K562 (cell line): ENCODE data around the gene SLC25A45. TPM values are rescaled to one million over a fixed set of nuclear protein-coding genes. Genes with fewer than 3 reads are reported as not detected.

Source experiments
- CBX1 ChIP-seq: sonication (generic); IDR thresholded peaks from 2 replicates; pipeline ENCODE4 v1.6.1; 2016; ENCODE audit warnings: antibody characterized with exemption, low read depth, mild to moderate bottlenecking
- CHD7 ChIP-seq: fragments of 200-600 bp; sonication (generic); IDR thresholded peaks from one replicate; pipeline ENCODE4 v1.6.1; 2012; ENCODE audit warnings: mild to moderate bottlenecking, low read depth, low read length, inconsistent platforms
- DEAF1 ChIP-seq: fragments of 450-650 bp; formaldehyde crosslinking; IDR thresholded peaks from 2 replicates; pipeline ENCODE4 v1.4.0; 2020; ENCODE audit warnings: mild to moderate bottlenecking, moderate library complexity
- E2F3 ChIP-seq: fragments of 250-450 bp; sonication (Bioruptor Pico); IDR thresholded peaks from 2 replicates; pipeline ENCODE4 v1.4.0; 2020; ENCODE audit warnings: mild to moderate bottlenecking
- EP400 ChIP-seq: fragments of 450-650 bp; IDR thresholded peaks from 2 replicates; pipeline ENCODE4 v1.6.1; 2017; ENCODE audit warnings: antibody characterized with exemption, mild to moderate bottlenecking, moderate library complexity
- FIP1L1 ChIP-seq: fragments of 200-400 bp; formaldehyde crosslinking; IDR thresholded peaks from 2 replicates; pipeline ENCODE4 v1.6.1; 2018; ENCODE audit warnings: mild to moderate bottlenecking, low read depth, low read length; ENCODE audit not compliant: poor library complexity, severe bottlenecking
- KDM2B ChIP-seq: fragments of 250-450 bp; sonication (Bioruptor Pico); IDR thresholded peaks from 2 replicates; pipeline ENCODE4 v1.8.0; 2021; ENCODE audit warnings: mild to moderate bottlenecking, moderate library complexity
- OTX1 ChIP-seq: fragments of 450-650 bp; formaldehyde crosslinking; IDR thresholded peaks from 2 replicates; pipeline ENCODE4 v1.4.0; 2022; ENCODE audit warnings: mild to moderate bottlenecking
- PHF21A ChIP-seq: fragments of 450-650 bp; IDR thresholded peaks from 2 replicates; pipeline ENCODE4 v1.6.1; 2017; ENCODE audit warnings: low read depth, borderline replicate concordance
- SP1 ChIP-seq: sonication (generic); formaldehyde crosslinking; IDR thresholded peaks from 2 replicates; pipeline ENCODE4 v1.8.1; 2022; ENCODE audit warnings: mild to moderate bottlenecking, missing genetic modification reagents
- USF1 ChIP-seq: sonication (generic); formaldehyde crosslinking; IDR thresholded peaks from 2 replicates; pipeline ENCODE4 v1.9.0; 2022; ENCODE audit warnings: mild to moderate bottlenecking, missing genetic modification reagents
- ZFX ChIP-seq: sonication (generic); formaldehyde crosslinking; IDR thresholded peaks from 2 replicates; pipeline ENCODE4 v1.8.0; 2022; ENCODE audit warnings: mild to moderate bottlenecking, missing genetic modification reagents, moderate library complexity
- ZNF699 ChIP-seq: fragments of 250-450 bp; sonication (Bioruptor Pico); IDR thresholded peaks from 2 replicates; pipeline ENCODE4 v1.8.0; 2021; ENCODE audit warnings: mild to moderate bottlenecking, moderate library complexity; ENCODE audit not compliant: insufficient replicate concordance
- polyA plus RNA-seq, 8 experiments: library from polyadenylated mRNA; depleted of rRNA in 4 of 8; stranded (reverse) in 5 of 8; unstranded in 3 of 8; fragments of >200 nt; fragmentation: Nextera tagmentation in 2 of 8; fragmentation: Illumina TruSeq in 1 of 8; extraction: Ambion mirVana in 2 of 8; extraction: Trizol in 1 of 8; gene quantifications; 2 replicates each; pipeline versions ENCODE4 v1.2.1 to v1.2.3, GENCODE V29; 2011 to 2014; ENCODE audit warnings: inconsistent platforms in 1 of 8, missing spikeins in 1 of 8
- total RNA-seq, 7 experiments: library from RNA; depleted of rRNA in 6 of 7; stranded (reverse); fragments of >200 nt in 6 of 7; fragmentation: Illumina TruSeq in 2 of 7; extraction: Trizol in 2 of 7; gene quantifications; 2 replicates each; pipeline versions ENCODE4 v1.2.1 to v1.2.3, GENCODE V29; 2011 to 2021; ENCODE audit warnings: low replicate concordance in 1 of 7

The SLC25A45 gene
- total and polyA plus RNA-seq, 9 of the 15 experiments (the other 6 are each of a cell fraction or from before 2014, with no cell fraction given): 0.15 to 2.3 (median 0.68) TPM

- TF ChIP-seq DEAF1 (no peak), ZFX (no peak), KDM2B (no peak), ZNF699 (CRISPR knock-in tag) (no peak), OTX1 (CRISPR knock-in tag) (no peak), PHF21A (no peak), E2F3 (CRISPR knock-in tag) (no peak), SP1 (CRISPR knock-in tag) (no peak), FIP1L1 (peak; percentile 8), EP400 (no peak), CHD7 (no peak), CBX1 (no peak), USF1 (CRISPR knock-in tag) (no peak)
Observed at GRCh38 chr11:65356394-65356972, 26.0 kb downstream of the SLC25A45 start (continued).
